Fibroblast of the conjunctiva (primary cell): Measurements from ENCODE around the gene ADAM10.

Source experiments
- DNase-seq: peaks from one replicate; pipeline ENCODE4 v3.0.0-alpha.2; 2010; ENCODE audit warnings: low read depth

The ADAM10 gene

DNA sequence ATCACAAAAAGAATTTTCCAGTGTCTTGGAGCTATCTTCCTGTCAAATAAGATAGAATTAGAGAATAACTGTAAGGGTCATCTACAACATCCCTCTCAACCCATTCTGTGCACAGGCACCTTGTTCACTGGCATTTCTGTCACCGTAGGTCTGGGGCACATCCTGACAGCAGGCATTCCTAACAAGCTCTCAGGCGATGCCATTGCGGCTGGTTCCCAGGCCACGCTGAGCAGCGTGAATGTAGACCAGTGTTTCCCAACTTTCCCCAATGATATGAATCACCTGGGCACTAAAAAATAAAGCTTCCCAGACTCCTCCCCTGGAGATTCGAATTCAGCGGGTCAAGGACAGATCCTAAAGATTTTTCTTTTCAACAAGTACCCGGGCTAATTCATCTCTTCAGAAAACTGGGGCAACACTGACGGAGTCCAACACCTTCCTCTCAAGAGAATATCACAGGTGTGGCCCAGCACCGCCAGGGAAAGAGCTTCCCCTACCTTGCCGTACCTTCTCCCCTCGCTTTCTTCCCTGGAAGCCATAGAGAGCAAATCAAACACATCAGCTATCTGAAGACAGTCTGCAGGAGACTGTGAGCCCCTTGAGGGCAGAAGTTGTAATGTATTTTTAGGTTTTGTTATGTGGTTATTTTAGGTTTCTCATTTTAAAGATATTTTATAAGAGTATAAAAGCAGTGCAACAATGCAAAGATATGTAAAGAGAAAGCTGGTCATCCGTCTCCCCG, 174.3 kb downstream of the ADAM10 start:
- no peak for DNase-seq

DNA sequence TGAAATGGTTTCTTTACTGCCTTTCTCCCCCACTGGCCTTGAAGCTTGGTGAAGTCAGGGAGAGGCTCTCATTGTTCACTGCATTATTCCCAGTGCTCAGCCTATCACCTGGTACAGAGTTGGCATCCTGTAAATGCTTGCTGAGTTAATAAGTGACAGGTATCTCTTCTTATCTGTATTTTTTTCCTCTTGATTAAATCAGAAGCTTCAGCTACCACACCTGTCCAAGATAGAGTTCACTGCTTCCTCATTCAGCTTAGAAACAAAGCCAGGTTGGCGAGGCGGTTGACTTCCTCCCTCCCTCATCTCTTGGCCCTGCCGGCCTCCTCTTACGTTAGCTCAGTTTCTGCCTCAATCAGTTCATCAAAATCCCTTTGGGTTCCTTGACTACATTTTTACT, 174.9 kb downstream of the ADAM10 start:
- no peak for DNase-seq

- DNase-seq: no peak
Measured at GRCh38 chr15:58573270-58573669, 176.2 kb downstream of the ADAM10 start.

- DNase-seq: no peak
Measured at GRCh38 chr15:58572521-58572920, 177.0 kb downstream of the ADAM10 start.

DNA sequence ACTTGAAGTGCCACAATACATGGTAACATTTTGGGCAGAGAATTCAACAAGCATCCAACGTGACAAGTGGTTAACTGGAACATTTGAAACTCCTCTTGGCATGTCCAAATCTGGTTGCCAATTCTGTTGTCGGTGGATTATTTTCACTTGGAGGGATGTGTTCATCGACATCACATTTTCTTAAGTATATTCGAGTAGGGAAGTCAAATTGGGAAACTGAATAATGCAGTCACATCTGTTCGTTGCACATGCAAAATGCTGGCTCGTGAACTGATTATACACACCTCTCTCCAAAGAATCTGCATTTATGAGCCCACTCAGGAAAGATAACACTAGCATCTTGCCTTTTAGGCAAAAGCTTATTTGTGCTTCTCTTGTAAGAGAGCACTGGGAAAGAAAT, 178.0 kb downstream of the ADAM10 start:
- DNase-seq: no peak

GRCh38 chr15:58569455-58569854, 180.1 kb downstream of the ADAM10 start:
- no peak for DNase-seq

DNA sequence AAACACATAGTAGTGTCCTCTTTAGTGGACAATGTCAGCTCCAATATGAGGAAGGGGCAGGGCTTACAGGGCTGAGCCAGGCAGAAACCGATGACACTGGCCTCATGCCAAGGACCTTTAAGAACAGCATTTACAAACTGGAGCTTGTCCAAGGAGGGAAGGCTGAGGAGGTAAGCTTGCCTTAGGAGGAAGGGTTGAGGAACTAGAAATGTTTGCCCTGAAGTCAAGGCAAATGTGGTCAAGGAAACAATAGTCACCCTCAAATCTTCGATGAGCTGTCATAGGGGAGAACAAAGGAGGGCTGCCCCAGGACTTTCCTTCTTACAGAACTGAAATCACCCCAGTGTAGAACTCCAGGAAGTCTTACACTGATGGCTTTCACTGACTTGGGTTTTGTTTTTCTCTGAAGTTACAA, 181.3 kb downstream of the ADAM10 start:
- no peak for DNase-seq

DNA sequence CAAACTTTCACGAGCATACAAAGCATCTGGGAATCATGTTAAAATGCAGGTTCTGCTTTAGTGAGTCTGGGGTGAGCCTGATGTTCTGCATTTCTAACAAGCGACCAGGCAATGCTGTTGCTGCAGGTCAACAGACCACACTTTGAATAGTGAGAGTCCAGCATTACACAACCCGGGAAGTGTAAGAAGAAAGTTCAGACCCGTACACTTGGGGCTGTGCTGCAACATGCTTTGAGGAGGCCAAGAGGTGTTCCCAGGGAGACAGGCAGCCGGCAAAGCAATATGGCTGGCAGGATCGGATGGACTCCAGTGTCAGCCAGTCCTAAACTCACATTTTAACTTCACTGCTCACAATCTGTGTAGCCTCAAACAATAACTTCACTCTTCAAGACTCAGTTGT, 183.5 kb downstream of the ADAM10 start:
- DNase-seq: no peak

- DNase-seq: no peak
Measured at GRCh38 chr15:58565619-58566018, 183.9 kb downstream of the ADAM10 start.

DNA sequence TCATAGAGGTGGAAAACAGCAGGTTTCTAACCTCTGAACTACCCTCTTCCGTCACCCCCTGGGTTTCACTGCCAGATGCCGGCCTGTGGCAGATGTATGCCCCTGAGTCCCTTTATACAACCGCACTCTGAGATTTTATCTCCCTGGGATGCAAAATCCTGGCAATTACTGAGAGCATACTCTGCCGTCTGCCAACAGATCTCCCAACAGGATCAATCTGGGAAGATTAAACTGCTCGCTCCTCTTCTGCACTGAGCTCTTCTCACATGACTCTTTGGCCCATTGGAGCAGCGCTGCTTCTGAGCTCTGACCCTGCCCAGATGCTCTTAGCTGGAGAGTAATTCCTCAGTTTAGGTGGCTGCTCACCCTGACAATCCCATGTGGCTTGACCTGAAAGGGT, 184.5 kb downstream of the ADAM10 start:
- DNase-seq: no peak

- no peak for DNase-seq
Measured at GRCh38 chr15:58562135-58562534, 187.4 kb downstream of the ADAM10 start.

DNA sequence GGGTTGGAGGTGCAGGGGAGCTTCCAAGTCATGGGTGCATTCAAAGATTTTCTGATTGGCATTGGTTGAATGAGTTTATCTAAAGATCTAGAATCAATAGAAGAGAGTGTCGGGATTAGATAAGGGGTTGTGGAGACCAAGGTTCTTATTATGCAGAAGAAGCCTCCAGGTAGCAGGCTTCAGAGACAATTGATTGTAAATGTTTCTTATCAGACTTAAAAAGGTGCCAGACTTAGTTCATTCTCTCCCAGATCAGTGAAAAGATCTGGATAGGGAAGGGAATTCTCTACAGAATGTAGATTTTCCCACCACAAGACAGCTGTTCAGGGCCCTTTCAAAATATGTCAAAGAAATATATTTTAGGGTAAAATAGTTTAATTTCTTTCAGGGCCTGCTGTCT, 188.2 kb downstream of the ADAM10 start:
- no peak for DNase-seq

- no peak for DNase-seq
Measured at GRCh38 chr15:58559904-58560588, 189.5 kb downstream of the ADAM10 start.

- DNase-seq: no peak
Measured at GRCh38 chr15:58558777-58559176, 190.7 kb downstream of the ADAM10 start.

DNA sequence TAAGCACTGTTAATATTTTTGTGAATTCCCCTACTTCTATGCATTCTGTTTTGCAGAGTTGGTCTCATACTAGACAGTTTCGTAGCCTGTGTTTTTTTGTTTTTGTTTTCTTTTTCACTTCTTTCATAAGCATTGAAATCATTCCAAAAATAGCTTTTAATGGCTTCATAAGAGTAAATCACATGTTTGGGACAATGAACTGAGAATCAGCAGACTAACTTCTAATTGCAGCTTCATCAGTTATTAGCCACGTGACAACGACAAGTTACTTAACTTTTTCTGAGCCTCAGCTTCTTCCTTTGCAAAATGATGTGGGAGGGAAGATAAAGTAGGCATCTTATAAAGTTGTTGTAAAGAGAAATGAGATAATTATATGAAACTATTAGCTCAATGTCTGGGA, 193.0 kb downstream of the ADAM10 start:
- no peak for DNase-seq

- no peak for DNase-seq
Measured at GRCh38 chr15:58556028-58556361, 193.5 kb downstream of the ADAM10 start.

DNA sequence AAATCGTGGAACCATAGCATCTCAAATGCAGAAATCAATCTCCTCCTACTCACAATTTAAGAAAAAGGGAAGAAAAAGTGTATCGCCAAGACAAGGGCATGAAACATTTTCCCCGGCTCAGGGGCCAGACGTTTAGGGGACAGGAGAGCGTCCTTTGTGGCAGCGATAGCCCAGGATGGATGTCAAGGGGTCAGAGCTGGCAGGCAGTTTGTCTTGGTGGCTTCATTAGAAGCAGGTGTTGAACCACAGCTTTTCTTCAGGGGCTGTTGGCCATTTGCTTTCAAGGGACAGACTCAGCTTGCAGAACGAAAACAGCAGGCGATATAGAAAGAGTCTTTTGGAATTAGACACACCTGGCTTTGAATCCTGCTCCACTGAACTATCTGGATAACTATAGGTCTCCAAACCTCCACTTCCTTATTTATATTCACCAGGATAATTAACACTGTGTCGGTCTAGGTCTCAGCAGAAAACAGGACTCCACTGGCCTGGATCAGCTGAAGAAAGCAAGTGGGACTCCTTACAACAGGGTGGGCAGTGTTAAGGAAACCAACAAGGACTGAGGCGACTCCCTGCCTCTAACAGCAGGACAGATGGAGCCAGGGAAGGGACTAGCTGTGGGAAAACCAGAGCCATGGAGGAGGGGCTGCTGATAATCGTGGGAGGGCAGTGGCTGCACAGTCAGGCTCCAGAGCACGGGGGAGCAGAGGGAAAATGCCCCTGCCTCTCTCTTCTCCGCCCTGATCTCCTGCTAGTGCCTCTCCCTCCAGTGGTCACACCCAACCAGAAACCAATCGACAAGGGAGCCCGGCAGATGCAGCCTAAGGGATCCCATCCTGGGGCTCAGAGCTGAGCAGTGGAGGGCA, 194.1 kb downstream of the ADAM10 start:
- DNase-seq: no peak

DNA sequence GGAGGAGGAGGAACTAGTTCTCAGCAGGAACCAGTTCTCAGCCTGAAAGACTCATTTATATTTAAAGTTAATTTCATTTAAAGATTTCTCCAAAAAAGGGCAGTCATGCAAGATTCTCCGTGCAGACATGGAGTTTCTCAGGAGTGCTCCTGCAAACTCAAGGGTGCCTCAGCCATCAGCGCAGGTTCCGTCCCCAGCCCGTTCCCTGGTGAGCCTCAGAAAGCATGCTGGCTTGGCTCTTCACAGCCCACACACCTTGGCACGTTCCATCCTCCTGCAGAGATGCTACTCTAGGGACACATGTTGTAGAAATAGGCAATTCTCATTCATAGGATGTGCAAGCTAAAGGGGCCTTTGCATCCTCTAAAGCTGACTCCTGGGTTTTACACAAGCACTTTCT, 194.7 kb downstream of the ADAM10 start:
- no peak for DNase-seq

- DNase-seq: no peak
Measured at GRCh38 chr15:58553365-58553918, 196.1 kb downstream of the ADAM10 start.

GRCh38 chr15:58552505-58553364, 196.8 kb downstream of the ADAM10 start:
- DNase-seq: no peak

DNA sequence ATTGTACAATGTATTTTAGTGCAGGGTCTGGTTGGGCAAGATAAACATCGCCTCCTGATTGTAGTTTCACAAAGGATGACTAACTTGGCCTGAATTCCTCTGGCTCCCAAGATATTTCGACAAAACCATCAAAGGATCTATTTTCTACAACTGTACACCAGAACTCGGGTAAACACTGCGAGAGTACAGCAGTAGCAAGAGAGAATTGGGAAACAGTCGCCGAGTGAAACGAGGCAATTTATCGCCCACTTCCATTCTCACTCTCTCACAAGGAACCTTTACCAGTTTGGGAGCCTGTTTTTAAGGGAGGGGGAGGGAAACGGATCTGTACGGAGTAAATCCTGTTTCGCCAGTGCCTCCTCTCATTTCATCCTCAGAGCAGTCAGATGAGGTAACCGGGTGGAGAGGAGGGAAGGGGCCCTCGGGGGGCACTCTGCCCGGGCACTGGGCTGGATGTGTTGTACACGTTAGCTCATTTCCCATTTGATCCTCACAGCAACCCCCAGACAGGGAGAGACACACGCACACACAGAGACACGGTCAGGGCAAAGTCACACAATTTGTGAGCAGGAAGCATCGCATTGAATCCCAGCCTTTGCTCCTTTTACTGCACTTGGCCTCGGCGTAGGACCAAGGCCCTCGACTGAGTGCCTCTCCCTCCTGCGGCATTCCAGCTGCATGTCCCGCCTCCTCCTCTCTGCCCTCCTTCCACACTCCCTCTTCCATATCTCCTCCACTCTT, 197.6 kb downstream of the ADAM10 start:
- peak; percentile 83 for DNase-seq
